GM19372 (cell line): ENCODE results near the gene ATP13A2.

Experiments used
- ATAC-seq: cut with Tn5 transposase; IDR thresholded peaks from one replicate; pipeline ENCODE4 v1.9.1; 2021; ENCODE audit warnings: mild to moderate bottlenecking, low read depth, moderate library complexity; ENCODE audit not compliant: unreplicated experiment

ATP13A2 gene

GRCh38 chr1:17008208-17008855 is 3.4 kb downstream of the ATP13A2 start:
- ATAC-seq: no peak

DNA sequence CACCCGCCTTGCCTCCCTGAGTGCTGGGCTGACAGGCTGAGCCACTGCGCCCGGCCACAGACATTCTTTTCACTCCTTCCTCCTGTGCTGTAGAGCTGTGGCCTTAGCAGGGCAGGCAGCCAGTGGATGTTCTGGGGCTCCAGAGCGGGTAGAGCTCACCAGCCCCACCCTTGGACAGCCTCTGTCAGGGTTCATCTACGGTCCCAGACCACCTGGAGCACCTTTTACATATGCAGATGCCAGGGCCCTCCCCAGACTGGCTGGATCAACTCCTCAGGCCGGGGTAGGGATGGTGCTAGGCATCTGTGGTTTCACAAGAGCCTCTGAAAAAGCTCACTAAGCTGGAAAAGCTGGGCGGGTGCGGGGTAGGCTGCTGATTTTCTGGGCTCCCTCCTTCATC is 4.6 kb downstream of the ATP13A2 start:
- no peak for ATAC-seq

DNA sequence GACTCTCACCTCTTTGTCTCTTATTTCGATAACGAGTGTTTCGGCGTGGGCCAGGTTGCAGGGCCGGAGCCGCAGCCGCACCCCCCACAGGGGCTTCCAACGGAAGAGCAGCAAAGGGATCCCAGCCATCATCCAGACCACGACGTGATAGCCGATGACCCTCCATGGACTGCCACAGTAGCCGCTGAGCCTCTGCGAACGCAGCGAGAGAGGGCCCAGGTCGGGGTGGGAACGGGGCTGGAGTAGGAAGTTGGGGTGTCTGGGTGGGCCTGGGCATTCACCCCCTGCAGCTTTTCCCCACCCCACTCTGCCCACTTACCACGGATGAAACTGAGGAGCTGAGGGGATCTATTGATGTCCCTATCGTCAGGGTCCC is 6.4 kb downstream of the ATP13A2 start:
- no peak for ATAC-seq

GRCh38 chr1:17004466-17005364 is 7.0 kb downstream of the ATP13A2 start:
- no peak for ATAC-seq

- ATAC-seq: no peak
Observed at GRCh38 chr1:17002524-17002902, 9.2 kb downstream of the ATP13A2 start.

DNA sequence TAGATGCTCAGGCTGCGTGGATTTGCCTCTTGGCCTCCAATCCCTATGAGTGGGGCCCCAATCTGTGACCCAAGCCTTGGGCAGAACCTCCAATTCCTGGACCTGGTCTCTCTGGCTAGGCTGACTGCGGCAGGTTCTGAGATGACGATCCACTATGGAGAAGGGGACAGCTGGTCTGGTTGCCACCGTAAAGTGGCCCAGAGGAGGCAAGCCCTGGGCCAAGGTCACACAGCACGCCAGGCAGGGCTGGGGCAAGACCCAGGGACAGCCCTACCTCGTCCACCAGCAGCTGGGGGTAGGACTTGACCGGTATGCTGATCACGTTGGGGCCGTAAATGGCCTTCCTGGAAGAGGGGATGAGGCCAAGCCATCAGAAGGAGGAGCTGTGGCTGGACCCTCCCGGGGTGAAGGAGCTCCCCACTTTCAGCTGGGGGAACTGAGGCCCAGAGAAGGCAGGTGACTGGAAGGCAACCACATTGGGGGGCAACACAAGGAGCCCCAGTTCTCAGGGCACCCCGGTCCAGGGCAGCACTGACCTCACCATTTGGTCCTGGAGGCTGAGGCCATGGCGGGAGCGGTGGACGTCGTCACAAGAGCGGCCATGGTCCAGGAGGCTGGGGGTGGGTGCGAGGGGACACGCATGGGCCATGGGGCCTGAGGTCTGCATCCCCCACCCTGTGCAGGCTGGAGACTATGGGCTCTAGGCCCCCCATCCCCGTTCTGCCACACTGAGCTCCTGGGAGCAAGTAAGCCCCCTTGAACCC is 9.8 kb downstream of the ATP13A2 start:
- ATAC-seq: no peak

DNA sequence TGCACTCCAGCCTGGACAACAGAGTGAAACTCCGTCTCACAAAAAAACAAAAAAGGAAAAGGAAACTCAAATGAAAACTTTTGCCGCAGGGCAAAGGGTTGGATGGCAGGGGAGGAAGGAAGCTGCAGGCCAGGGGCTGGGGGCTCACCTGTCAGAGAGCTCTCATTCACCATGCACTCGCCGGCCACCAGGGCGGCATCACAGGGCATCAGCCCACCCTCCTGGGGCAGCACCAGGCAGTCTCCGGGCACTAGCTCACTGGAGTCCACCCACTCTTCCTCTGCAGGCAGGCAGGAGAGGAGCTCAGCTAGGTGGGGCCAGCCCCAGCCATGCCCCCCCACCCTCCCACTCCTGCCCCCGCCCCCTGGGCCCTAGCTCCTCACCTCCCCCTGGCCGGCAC is 11.9 kb downstream of the ATP13A2 start:
- no peak for ATAC-seq

DNA sequence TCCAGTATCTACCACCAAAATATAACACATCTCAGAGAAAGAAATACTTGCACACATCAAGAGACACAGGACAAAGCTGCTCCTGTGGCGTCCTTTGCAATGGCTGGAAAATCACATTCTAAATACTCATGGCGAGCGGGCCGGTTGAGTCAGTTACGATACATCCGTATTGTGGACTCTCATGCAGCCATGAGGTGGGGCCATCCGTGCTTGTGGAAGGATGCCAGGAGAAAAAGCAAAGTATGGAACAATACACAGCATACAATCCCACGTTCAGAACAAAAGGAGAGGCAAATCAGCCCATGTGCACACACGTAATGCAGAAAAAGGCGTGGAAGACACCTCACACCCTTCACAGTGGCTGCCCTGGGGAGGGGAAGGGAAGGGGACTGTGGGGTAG is 13.1 kb downstream of the ATP13A2 start:
- ATAC-seq: no peak

GRCh38 chr1:16996845-16997244 is 14.9 kb downstream of the ATP13A2 start:
- ATAC-seq: no peak

DNA sequence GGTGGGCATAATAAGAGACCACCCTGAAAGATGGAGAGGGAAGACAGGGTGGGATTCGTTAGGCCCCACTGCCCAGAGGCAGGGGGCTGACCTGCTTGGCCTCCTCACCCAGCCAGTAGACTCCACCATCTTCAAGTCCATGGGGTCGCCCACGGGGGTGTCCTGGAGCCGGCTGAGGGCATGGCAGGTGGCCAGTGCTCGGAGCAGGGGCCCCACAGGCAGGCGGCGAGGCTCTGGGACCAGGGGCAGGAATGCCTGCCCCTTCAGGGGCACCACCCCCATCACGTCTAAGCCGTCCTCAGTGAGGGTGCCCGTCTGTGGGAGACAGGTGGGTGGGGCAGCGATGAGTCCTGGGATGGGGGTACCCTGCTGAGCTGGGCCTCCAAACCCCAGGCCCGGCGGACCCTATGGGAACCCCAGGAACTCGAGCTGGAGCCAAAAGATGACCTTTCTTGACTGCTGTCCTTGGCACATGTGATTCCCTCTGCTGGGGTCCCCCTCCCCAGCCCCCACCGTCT is 18.1 kb downstream of the ATP13A2 start:
- ATAC-seq: no peak

DNA sequence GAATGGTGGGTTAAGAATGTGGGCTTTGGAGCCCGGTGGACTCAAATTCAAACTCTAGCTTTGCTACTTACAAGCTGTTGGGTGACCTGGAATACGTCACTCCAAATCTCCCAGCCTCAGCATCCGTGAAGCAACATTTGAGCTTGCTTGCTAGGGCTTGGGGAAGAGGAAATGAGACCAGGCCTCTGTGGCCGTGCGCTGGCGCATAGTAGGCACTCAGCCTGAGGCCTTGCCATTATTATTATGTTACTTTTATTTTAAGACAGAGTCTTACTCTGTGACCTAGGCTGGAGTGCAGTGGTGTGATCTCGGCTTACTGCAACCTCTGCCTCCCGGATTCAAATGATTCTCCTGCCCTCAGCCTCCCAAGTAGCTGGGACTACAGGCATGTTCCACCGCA is 19.1 kb downstream of the ATP13A2 start:
- ATAC-seq: no peak

DNA sequence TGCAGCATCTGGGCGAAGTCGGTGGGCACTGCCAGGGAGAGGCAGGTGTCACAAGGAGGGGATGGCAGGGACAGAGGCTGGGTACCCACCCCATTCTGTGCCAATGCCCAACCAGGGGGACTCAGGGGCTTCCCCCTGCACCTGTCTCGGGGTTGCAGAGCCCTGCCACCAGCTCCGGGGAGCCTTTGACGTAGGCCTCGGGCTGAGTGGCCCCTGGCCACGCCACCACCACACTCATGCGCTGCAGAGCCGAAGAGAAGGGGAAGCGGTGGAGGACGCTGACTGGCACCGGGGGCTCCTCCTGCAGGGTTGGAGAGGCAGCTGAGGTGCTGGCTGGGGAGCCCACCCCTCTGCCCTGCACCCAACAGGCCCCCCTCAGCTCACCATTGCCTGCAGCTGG is 19.6 kb downstream of the ATP13A2 start:
- ATAC-seq: no peak

DNA sequence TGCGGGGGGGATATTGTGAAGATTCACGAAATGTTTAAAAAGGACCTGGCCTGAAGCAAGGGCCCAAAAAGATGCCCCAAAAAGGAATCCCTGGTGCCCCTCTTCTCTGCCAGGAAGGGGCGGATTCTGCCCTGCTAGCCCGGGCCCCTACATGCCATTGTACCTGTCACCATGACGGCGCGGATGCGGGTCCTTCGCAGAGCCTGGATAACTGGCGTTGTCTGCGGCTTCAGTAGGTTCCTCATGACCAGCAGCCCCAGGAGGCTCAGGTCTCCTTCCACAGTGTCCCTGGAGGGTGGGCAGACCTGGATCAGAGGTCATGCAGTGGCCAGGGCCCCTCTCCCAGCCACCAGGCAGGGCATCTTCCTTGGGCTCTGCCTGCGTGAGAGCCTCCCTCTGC is 20.2 kb downstream of the ATP13A2 start:
- ATAC-seq: no peak

- ATAC-seq: no peak
Observed at GRCh38 chr1:16989676-16990391, 21.9 kb downstream of the ATP13A2 start.

DNA sequence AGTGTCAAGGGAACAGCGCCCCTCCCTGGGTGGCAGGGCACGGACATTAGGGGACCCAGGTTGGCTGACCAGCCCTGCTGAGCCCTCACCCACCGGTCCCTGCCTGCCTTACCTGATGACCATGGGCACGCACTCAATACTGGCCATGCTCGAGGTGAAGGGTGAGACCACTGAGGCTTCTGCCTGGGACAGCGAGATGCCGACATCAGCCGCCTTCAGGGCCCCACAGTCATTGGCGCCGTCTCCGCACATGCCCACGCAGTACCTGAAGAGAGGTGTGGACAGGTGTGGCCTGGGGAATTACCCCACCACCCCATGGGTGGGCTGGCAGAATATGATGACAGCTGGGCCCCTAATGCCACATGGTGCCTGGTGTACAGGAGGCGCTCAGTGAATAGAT is 23.5 kb downstream of the ATP13A2 start:
- ATAC-seq: no peak

GRCh38 chr1:16986962-16987361 is 24.8 kb downstream of the ATP13A2 start:
- no peak for ATAC-seq

DNA sequence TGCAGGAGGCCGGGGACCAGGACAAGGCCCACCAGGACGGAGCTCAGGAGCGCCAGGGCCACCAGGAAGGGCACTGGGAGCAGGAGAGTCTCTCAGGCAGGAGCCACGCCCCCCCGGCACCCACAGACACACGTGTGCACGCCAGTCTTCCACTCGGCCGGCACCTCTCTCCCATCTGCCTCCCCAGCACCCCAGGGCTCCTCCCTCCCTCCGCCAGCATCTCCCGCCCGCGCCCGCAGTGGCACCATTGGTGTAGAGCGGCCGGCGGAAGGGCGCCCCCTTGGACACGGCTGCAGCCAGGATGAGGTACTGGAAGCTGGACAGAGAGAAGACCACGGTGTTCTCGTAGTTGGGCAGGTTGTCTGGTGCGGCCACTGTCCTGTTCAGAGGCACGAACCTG is 25.2 kb downstream of the ATP13A2 start:
- no peak for ATAC-seq

GRCh38 chr1:16986113-16986512 is 25.6 kb downstream of the ATP13A2 start:
- ATAC-seq: no peak

GRCh38 chr1:16984717-16985116 is 27.0 kb downstream of the ATP13A2 start:
- no peak for ATAC-seq

- ATAC-seq: no peak
Observed at GRCh38 chr1:16983649-16984048, 28.1 kb downstream of the ATP13A2 start.

DNA sequence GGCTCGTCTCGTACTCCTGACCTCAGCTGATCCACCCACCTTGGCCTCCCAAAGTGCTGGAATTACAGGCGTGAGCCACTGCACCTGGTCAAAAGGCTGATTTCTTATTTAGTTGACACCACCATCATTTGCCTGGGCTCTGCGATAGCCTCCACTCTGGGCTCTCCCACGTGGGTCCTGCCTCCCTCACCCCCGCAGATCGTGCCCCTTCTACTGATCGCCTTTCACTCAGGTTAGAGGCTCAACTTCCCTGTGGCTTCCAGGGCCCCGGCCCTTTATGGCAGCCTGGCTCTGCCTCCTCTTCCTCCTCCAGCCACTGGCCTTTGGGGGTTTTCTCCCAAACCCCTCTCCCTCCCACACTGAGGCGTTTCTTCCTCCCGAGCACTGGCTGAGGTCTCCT is 28.8 kb downstream of the ATP13A2 start:
- no peak for ATAC-seq
